T-helper 9 cell (primary cell): ENCODE data around the gene STX19.
A peak's percentile ranks its signal among the peaks of the same experiment; 100 is the strongest.
"Not testable (repeated sequence)": the region's sequence is repeated elsewhere in the genome, so short reads cannot be mapped to it uniquely, and the experiment has no call there.

Source experiments
- DNase-seq: peaks from one replicate; pipeline ENCODE4 v3.0.0-alpha.2; 2020
- total RNA-seq, 2 donors: gene quantifications; one replicate each; lab custom pipeline; 2026; lab: John Stamatoyannopoulos, UW

Gene STX19
- 0 to 0.07 reads per million in 2 donors for total RNA-seq

- DNase-seq = no peak
Observed at GRCh38 chr3:94028093-94028837, at the start of gene STX19. TSS of gene STX19 (minus strand) at chr3:94028597. CDS start at chr3:94015269, 13,328 bp downstream.

- DNase-seq = no peak
Observed at GRCh38 chr3:94076055-94076454, 47.7 kb upstream of the STX19 start.

GRCh38 chr3:94071713-94072284, 43.4 kb upstream of the STX19 start:
- DNase-seq = no peak

GRCh38 chr3:94070341-94070911, 42.0 kb upstream of the STX19 start:
- DNase-seq = no peak

- no peak for DNase-seq
Observed at GRCh38 chr3:94069194-94069813, 40.9 kb upstream of the STX19 start.

- DNase-seq = no peak
Observed at GRCh38 chr3:94066506-94067500, 38.4 kb upstream of the STX19 start.

GRCh38 chr3:94065819-94066480, 37.6 kb upstream of the STX19 start:
- no peak for DNase-seq

- DNase-seq = no peak
Observed at GRCh38 chr3:94065122-94065521, 36.7 kb upstream of the STX19 start.

GRCh38 chr3:94064243-94064860, 36.0 kb upstream of the STX19 start:
- DNase-seq = no peak

- no peak for DNase-seq
Observed at GRCh38 chr3:94063496-94064119, 35.2 kb upstream of the STX19 start.

GRCh38 chr3:94062513-94063404, 34.4 kb upstream of the STX19 start, which contains the start of the genes DHFR2 and NSUN3:
TSS of gene DHFR2 (minus strand) at chr3:94062916. CDS start at chr3:94061511, 1,405 bp downstream.
TSS of gene NSUN3 (plus strand) at chr3:94063061. CDS start at chr3:94063127, 66 bp downstream.
- DNase-seq = peak; percentile 69

- no peak for DNase-seq
Observed at GRCh38 chr3:94061297-94061696, 32.9 kb upstream of the STX19 start.

GRCh38 chr3:94050546-94050945, 22.1 kb upstream of the STX19 start:
- no peak for DNase-seq

- DNase-seq = no peak
Observed at GRCh38 chr3:94049267-94049666, 20.9 kb upstream of the STX19 start.

GRCh38 chr3:94046533-94046932, 18.1 kb upstream of the STX19 start:
- no peak for DNase-seq

- DNase-seq = not testable (repeated sequence)
Observed at GRCh38 chr3:94044100-94044936, 15.9 kb upstream of the STX19 start.

- no peak for DNase-seq
Observed at GRCh38 chr3:94043285-94043684, 14.9 kb upstream of the STX19 start.

GRCh38 chr3:94036909-94037507, 8.6 kb upstream of the STX19 start:
- DNase-seq = no peak
